OCI-LY7 (cell line): Measurements from ENCODE around the gene SEC61A2. TPM values are rescaled to one million over a fixed set of nuclear protein-coding genes. Genes with fewer than 3 reads are reported as not detected.

Experiments used
- BruUV-seq: library from RNA; stranded (reverse); fragments of 400-500 nt; replicated peaks from 2 replicates; lab custom pipeline; 2021; lab: Mats Ljungman, UMichigan
- CTCF ChIA-PET: fragments of 300-600 bp; sonication (Branson Sonifier 250); formaldehyde crosslinking; loops from one replicate; lab custom pipeline; 2022; ENCODE audit warnings: antibody characterized with exemption; ENCODE audit not compliant: unreplicated experiment; lab: Charles Lee
- POLR2A ChIA-PET: fragments of 300-600 bp; sonication (Branson Sonifier 250); formaldehyde crosslinking; loops from one replicate; lab custom pipeline; 2022; ENCODE audit warnings: antibody characterized with exemption; lab: Charles Lee
- DNase-seq: peaks from one replicate; pipeline ENCODE4 v3.0.0-alpha.2; 2015; ENCODE audit warnings: low spot score
- H2AFZ ChIP-seq: fragments of 200-600 bp; sonication (generic), shearing (Covaris generic); 2 replicates; pipeline ENCODE4 v1.6.1; 2014; ENCODE audit warnings: mild to moderate bottlenecking, antibody characterized with exemption, low read length, moderate library complexity
- H3K27ac ChIP-seq: fragments of 200-600 bp; sonication (generic); 2 replicates; pipeline ENCODE4 v1.5.1; 2014; ENCODE audit warnings: mixed run types, low read depth, mild to moderate bottlenecking, moderate library complexity, low read length, inconsistent platforms; ENCODE audit not compliant: poor library complexity, severe bottlenecking
- H3K36me3 ChIP-seq: fragments of 200-600 bp; sonication (generic); 2 replicates; pipeline ENCODE4 v1.6.1; 2014; ENCODE audit warnings: mild to moderate bottlenecking, antibody characterized with exemption, low read length, moderate library complexity, mixed read lengths; ENCODE audit not compliant: insufficient read depth
- H3K4me1 ChIP-seq: fragments of 200-600 bp; sonication (generic); 2 replicates; pipeline ENCODE4 v1.5.1; 2014; ENCODE audit warnings: mild to moderate bottlenecking, low read length; ENCODE audit not compliant: insufficient read depth, poor library complexity, severe bottlenecking
- H3K4me2 ChIP-seq: fragments of 200-600 bp; sonication (generic); 2 replicates; pipeline ENCODE4 v1.6.1; 2014; ENCODE audit warnings: mild to moderate bottlenecking, low read length
- H3K4me3 ChIP-seq: fragments of 200-600 bp; sonication (generic); 2 replicates; pipeline ENCODE4 v1.5.1; 2014; ENCODE audit warnings: mild to moderate bottlenecking, low read depth, low read length; ENCODE audit not compliant: poor library complexity, severe bottlenecking
- H3K79me2 ChIP-seq: fragments of 200-600 bp; sonication (generic); 2 replicates; pipeline ENCODE4 v1.6.1; 2016; ENCODE audit warnings: low read depth, mild to moderate bottlenecking, low read length, moderate library complexity, mixed read lengths; ENCODE audit not compliant: insufficient read depth
- H3K9me2 ChIP-seq: fragments of 200-600 bp; sonication (generic); 2 replicates; pipeline ENCODE4 v1.6.1; 2016; ENCODE audit warnings: mild to moderate bottlenecking, low read length, mixed read lengths; ENCODE audit not compliant: insufficient read depth
- H3K9me3 ChIP-seq: fragments of 200-600 bp; sonication (generic); 2 replicates; pipeline ENCODE4 v1.6.1; 2014; ENCODE audit warnings: mild to moderate bottlenecking, mixed run types, low read length, mixed read lengths
- H4K20me1 ChIP-seq: fragments of 200-600 bp; sonication (generic); 2 replicates; pipeline ENCODE4 v1.6.1; 2014; ENCODE audit warnings: mild to moderate bottlenecking, antibody characterized with exemption, low read length, moderate library complexity, mixed read lengths; ENCODE audit not compliant: insufficient read depth
- CTCF ChIP-seq: fragments of 200-600 bp; sonication (generic); conservative IDR thresholded peaks from 2 replicates; pipeline ENCODE4 v1.5.1; 2014; ENCODE audit warnings: mild to moderate bottlenecking, antibody characterized with exemption, low read length, moderate library complexity, mixed read lengths
- EZH2phosphoT487 ChIP-seq: fragments of 200-600 bp; sonication (generic); IDR thresholded peaks from 2 replicates; pipeline ENCODE4 v1.6.1; 2018; ENCODE audit warnings: low read depth, borderline replicate concordance, mild to moderate bottlenecking, mixed run types, antibody characterized with exemption, low read length, moderate library complexity, mixed read lengths
- intact Hi-C: fragments of 100-400 bp; cut with micrococcal nuclease; formaldehyde crosslinking; loops from one replicate; pipeline ENCODE4 v1.10.0; 2022; ENCODE audit not compliant: unreplicated experiment
- total RNA-seq, 2 experiments: library from RNA; depleted of rRNA in 1 of 2; stranded (reverse); fragments of >200 nt in 1 of 2; shearing (Covaris generic) in 1 of 2; gene quantifications; 2 replicates each; pipeline ENCODE4 v1.2.3, GENCODE V29; 2014 to 2022

Gene SEC61A2
- total RNA-seq, 2 experiments from 2014 or later = 5.5 to 15.1 TPM

- Histone ChIP-seq H3K4me2 (no peak overlapping the region), H3K4me3 (no peak overlapping the region), H3K27ac (no peak overlapping the region), H3K36me3 (peaks cover 87% of the 10 kb centered on the region), H3K9me2 (no peaks in the 10 kb centered on the region), H3K9me3 (no peaks in the 10 kb centered on the region), H3K79me2 (no peaks in the 10 kb centered on the region), H2AFZ (no peak overlapping the region), H3K4me1 (peaks cover 6% of the 10 kb centered on the region), H4K20me1 (no peaks in the 10 kb centered on the region)
- intact Hi-C loops = no loop called here
- DNase-seq = no peak
- ChIA-PET POLR2A (interaction anchor here (0.6 to 1.9 kb wide), 2 partner anchors 12 to 532 kb away, joined by 3 to 5 read pairs; no protein-coding TSS in a partner anchor), CTCF (no interaction called here)
- TF ChIP-seq CTCF = no peak
- no TSS peak for BruUV-seq
Measured at GRCh38 chr10:12177642-12178041, 48.2 kb downstream of the SEC61A2 start.

- Histone ChIP-seq H3K9me2 (no peaks in the 10 kb centered on the region), H3K4me1 (peaks cover 6% of the 10 kb centered on the region), H3K27ac (no peak overlapping the region), H4K20me1 (no peaks in the 10 kb centered on the region), H3K4me2 (no peak overlapping the region), H3K79me2 (no peaks in the 10 kb centered on the region), H3K36me3 (peaks cover 79% of the 10 kb centered on the region), H2AFZ (no peak overlapping the region), H3K4me3 (no peak overlapping the region), H3K9me3 (no peaks in the 10 kb centered on the region)
- no TSS peak for BruUV-seq
- TF ChIP-seq CTCF = no peak
- no peak for TF ChIP-seq EZH2phosphoT487
- CTCF ChIA-PET = interaction anchor here (0.5 kb wide), 1 partner anchor 149 kb away, joined by 3 read pairs; no protein-coding TSS in a partner anchor
- intact Hi-C loops = no loop called here
- POLR2A ChIA-PET = no interaction called here
- no peak for DNase-seq
Measured at GRCh38 chr10:12179606-12180170, 50.2 kb downstream of the SEC61A2 start.

- no peak for TF ChIP-seq CTCF
- no peak for TF ChIP-seq EZH2phosphoT487
- intact Hi-C loops = no loop called here
- ChIA-PET CTCF (no interaction called here), POLR2A (no interaction called here)
- peaks cover 6% of the 10 kb centered on the region for H3K4me1 ChIP-seq
- H4K20me1 ChIP-seq = no peaks in the 10 kb centered on the region
- H3K36me3 ChIP-seq = peaks cover 82% of the 10 kb centered on the region
- no peaks in the 10 kb centered on the region for H3K9me3 ChIP-seq
- H3K4me2 ChIP-seq = no peak overlapping the region
- no peak for DNase-seq
- no peaks in the 10 kb centered on the region for H3K79me2 ChIP-seq
- BruUV-seq = no TSS peak
- H3K27ac ChIP-seq = no peak overlapping the region
- no peak overlapping the region for H2AFZ ChIP-seq
- H3K4me3 ChIP-seq = no peak overlapping the region
- no peaks in the 10 kb centered on the region for H3K9me2 ChIP-seq
Measured at GRCh38 chr10:12180221-12180974, 50.9 kb downstream of the SEC61A2 start.
